ENCODE results near the gene GALM. TPM values are rescaled to one million over a fixed set of nuclear protein-coding genes. Genes with fewer than 3 reads are reported as not detected.

The GALM gene
- total and polyA plus RNA-seq, 2 of the 13 experiments (the other 11 are each of a cell fraction or from before 2014, with no cell fraction given), result 65.5 to 90.0 TPM

GRCh38 chr2:38733300-38733971 lies 67.5 kb downstream of the GALM start (continued):
- TF ChIP-seq USF2 (IDR thresholded peaks at IDR 0.05; ENCODE audit: low read depth, low read length), result no peak
- TF ChIP-seq USF2 (CRISPR knock-in tag; IDR thresholded peaks at IDR 0.05; ENCODE audit: borderline replicate concordance), result 0 out of 2 replicates have a peak, but pooled peaks have one; percentile 22
- TF ChIP-seq ZNF318 (CRISPR knock-in tag; IDR thresholded peaks at IDR 0.05), result no peak
- no peak for TF ChIP-seq SRSF1 (optimal IDR thresholded peaks at IDR 0.05; ENCODE audit: low read depth, low read length)
- TF ChIP-seq ZNF350 (CRISPR knock-in tag; IDR thresholded peaks at IDR 0.05; ENCODE audit: borderline replicate concordance, low read depth), result no peak
- TF ChIP-seq HNF1B (CRISPR knock-in tag; IDR thresholded peaks at IDR 0.05), result no peak
- TF ChIP-seq ZNF552 (CRISPR knock-in tag; IDR thresholded peaks at IDR 0.05; ENCODE audit: borderline replicate concordance), result no peak
- TF ChIP-seq TBX2 (CRISPR knock-in tag; IDR thresholded peaks at IDR 0.05; ENCODE audit: borderline replicate concordance), result peak; percentile 19; the same call in 1 of the 2 replicates
- TF ChIP-seq ZNF20 (CRISPR knock-in tag; IDR thresholded peaks at IDR 0.05), result no peak
- TF ChIP-seq ARID4A (CRISPR knock-in tag; IDR thresholded peaks at IDR 0.05; ENCODE audit: borderline replicate concordance), result no peak
- peak; percentile 37; the same call in 1 of the 2 replicates for TF ChIP-seq ZNF331 (CRISPR knock-in tag; IDR thresholded peaks at IDR 0.05)
- no peak for TF ChIP-seq GTF2F1 (IDR thresholded peaks at IDR 0.05; ENCODE audit: low read length)

Data from HepG2 (cell line).